Ovary (tissue), 3 donors: ENCODE results near the gene MMAB.

Source experiments
- CTCF ChIP-seq, 3 donors: fragments of 450-650 bp in 2 of 3; fragments of 200-600 bp in 1 of 3; IDR thresholded peaks; one replicate each; pipeline versions ENCODE4 v1.5.1 to v1.8.0; 2016 to 2022; ENCODE audit warnings: antibody characterized with exemption in 3 of 3, mild to moderate bottlenecking in 1 of 3
- EP300 ChIP-seq: sonication (generic); formaldehyde crosslinking; IDR thresholded peaks from one replicate; pipeline ENCODE4 v1.6.1; 2017; ENCODE audit warnings: antibody characterized with exemption
- POLR2A ChIP-seq: fragments of 450-650 bp; IDR thresholded peaks from one replicate; pipeline ENCODE4 v1.6.1; 2017; ENCODE audit warnings: antibody characterized with exemption, mild to moderate bottlenecking, moderate library complexity
- donor health status: DM: no; HTN: no; CAD: no.

- TF ChIP-seq CTCF (IDR thresholded peaks at IDR 0.05), result no peak
- no peak for TF ChIP-seq POLR2A
- no peak for TF ChIP-seq EP300
Measured at GRCh38 chr12:109589691-109590245, 16.5 kb upstream of the MMAB start.
